RPMI7951 (cell line): ENCODE measurements around the gene SPSB2. TPM values are rescaled to one million over a fixed set of nuclear protein-coding genes. Genes with fewer than 3 reads are reported as not detected.
A peak's percentile ranks its signal among the peaks of the same experiment; 100 is the strongest.
"Not testable (repeated sequence)": the region's sequence is repeated elsewhere in the genome, so short reads cannot be mapped to it uniquely, and the experiment has no call there.

Experiments
- DNase-seq: peaks from one replicate; pipeline ENCODE4 v3.0.0-alpha.2; 2012; ENCODE audit warnings: low read depth
- total RNA-seq: library from RNA; depleted of rRNA; stranded (reverse); fragments of >200 nt; shearing (Covaris generic); gene quantifications from 2 replicates; pipeline ENCODE4 v1.2.3, GENCODE V29; 2014

SPSB2 gene
- total RNA-seq, 1 experiment from 2014 or later, result 4.2 TPM

GRCh38 chr12:6870304-6870703 is 2.8 kb downstream of the SPSB2 start:
- DNase-seq, result not testable (repeated sequence)

GRCh38 chr12:6869049-6870021 is 3.8 kb downstream of the SPSB2 start:
- DNase-seq, result peak; percentile 62

DNA sequence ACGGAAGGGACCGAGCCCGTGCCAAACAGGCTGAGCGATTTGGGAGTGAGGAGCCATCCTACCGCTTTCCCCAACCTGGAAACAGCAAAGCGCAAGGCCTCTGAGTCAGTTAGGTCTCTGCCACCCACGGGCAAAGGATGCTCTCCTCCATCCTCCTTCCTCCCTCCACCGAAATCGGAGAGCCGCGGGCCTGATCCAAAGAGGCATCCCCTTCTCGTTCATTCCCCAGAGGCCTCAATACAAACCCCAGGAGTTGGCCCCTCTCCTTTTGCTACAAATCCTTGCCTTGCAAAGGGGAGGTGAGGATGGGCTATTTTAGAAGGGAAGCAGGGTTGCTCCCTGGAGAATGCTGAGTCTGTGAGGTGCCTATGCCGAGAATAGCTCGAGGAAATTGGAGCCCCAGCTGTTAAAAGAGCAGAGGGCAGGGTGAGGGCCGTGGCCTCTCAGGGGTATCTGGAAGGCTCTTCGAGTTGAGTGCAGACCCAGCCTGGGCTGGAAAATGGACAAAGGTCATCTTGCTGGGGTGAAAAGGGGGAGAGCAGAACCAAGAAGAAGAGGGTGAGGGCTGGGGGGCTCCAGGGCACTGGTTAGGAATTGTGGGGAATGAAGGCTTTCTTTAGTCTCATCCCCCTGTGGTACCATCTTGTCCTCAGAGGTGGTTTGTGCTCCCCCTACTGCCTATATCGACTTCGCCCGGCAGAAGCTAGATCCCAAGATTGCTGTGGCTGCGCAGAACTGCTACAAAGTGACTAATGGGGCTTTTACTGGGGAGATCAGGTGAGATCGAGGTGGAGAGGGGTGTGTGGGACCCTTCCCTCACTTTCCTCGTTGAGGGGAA is 4.7 kb downstream of the SPSB2 start:
- no peak for DNase-seq

GRCh38 chr12:6867413-6868210 is 5.5 kb downstream of the SPSB2 start, which contains the start of gene TPI1:
Gene TPI1, plus strand, starts transcription at chr12:6867531. Its CDS starts 36 bp downstream, at chr12:6867567.
- DNase-seq, result peak; percentile 77

DNA sequence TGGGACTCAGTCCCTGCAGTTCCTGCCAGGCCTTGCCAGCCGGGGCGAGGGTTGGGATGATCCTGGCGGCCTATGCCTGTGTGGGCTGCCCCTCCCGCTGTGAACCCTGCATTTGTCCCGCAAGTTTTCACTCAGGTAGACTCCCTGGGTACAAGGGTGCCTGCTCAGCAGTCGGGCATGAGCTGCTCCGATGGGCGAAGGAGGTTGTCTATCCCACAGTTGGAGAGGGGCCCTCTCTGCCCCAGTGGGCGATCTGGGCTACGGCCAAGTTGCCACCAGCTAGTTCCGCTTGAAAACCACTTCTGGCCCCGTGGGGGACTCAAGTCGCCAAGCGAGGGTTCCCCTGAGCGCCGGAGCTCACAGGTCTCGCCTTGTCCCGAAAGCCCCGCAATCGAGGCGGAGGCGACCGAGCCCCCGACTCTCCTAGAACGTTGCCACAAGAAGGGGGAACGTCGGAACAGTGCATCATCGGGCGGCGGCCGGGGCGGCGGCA is 6.1 kb downstream of the SPSB2 start:
- DNase-seq, result no peak

- DNase-seq, result no peak
These were observed 6.8 kb downstream of the SPSB2 start for GRCh38 chr12:6866163-6866919.

DNA sequence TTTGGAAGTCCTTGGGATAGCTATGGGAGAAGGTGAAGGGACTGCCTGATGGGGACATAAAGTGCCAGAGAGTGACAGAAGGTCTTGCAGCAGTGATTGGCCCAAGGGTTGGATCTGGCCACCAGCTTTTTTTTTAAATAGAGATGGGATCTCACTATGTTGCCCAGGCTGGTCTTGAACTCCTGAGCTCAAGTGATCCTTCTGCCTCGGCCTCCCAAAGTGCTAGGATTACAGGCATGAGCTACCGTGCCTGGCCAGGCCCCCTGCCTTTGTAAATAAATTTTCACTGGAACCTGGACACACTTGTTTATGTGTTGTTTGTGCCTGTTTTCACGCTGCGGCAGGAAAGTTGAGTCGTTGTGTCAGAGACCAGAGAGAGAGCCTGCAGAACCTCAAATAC is 7.8 kb downstream of the SPSB2 start:
- not testable (repeated sequence) for DNase-seq

DNA sequence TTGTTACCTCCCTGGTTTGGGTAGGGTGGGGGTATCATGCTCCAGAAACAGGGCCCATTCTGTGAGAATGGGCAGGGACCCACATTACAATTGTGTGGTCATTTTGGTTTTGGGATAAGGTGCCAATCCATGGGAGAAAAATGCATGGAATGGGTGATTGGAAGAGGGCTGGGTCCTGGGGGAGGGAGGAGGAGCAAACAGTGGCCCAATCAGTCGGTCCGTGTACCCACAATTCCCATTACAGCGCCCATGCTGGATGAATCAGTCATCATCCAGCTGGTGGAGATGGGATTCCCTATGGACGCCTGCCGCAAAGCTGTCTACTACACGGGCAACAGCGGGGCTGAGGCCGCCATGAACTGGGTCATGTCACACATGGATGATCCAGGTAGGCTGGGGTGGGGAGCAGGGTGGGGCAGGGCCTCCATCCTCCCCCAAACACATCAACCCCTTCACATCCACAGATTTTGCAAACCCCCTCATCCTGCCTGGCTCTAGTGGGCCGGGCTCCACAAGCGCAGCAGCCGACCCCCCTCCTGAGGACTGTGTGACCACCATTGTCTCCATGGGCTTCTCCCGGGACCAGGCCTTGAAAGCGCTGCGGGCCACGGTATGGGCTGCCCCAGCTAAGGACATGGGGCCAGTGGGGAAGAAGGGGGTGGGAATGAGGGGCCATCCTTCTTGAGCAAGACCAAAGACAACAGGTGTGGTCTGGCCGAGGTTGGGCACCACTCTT is 9.3 kb downstream of the SPSB2 start:
- no peak for DNase-seq

DNA sequence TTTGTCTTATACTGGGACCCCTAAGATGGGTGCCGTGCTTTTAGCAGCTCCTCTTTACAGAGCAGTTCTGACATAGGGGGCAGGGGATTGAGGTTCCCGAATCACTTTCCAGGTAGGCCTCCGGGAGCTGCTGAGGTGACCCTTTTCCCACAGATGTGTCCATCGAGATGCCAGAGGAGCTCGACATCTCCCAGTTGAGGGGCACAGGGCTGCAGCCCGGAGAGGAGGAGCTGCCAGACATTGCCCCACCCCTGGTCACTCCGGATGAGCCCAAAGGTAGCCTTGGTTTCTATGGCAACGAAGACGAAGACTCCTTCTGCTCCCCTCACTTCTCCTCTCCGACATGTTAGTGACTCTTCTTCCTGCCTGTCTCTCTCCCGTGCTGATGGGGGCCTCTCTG is 10.1 kb downstream of the SPSB2 start:
- no peak for DNase-seq

- DNase-seq, result no peak
These were observed 11.7 kb downstream of the SPSB2 start for GRCh38 chr12:6861391-6861790.

DNA sequence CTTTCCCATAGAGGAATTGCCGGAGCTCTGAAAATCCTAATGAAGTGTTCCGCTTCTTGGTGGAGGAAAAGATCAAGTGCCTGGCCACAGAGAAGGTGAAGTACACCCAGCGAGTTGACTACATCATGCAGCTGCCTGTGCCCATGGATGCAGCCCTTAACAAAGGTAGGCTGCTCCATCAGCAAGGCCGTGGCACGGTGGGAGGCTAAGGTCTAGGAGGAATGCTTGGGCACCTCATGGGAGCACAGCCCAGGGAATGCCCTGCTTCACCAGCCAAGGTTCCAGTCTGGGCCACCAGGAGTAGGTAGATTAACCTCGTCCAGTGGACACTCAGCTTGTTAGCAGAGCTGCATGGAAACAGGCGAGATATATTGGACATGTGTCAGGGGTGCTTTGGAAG is 12.2 kb downstream of the SPSB2 start:
- no peak for DNase-seq

DNA sequence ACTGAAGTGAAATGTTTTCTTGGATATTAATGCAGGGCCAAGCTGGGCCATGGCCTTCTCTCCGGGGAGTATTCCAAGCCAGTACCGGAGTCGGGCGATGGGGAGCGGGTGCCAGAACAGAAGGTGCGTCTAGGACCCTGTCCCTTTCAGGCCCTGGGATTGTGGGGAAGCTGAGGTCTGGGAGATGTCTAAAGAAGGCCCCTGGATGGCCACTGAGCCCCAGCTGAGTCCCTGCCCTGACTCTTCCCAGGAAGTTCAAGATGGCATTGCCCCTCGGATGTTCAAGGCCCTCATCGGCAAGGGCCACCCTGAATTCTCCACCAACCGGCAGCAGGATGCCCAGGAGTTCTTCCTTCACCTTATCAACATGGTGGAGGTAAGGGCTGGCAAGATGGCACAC is 13.0 kb downstream of the SPSB2 start:
- no peak for DNase-seq

- DNase-seq, result no peak
These were observed 14.3 kb downstream of the SPSB2 start for GRCh38 chr12:6858799-6859198.

DNA sequence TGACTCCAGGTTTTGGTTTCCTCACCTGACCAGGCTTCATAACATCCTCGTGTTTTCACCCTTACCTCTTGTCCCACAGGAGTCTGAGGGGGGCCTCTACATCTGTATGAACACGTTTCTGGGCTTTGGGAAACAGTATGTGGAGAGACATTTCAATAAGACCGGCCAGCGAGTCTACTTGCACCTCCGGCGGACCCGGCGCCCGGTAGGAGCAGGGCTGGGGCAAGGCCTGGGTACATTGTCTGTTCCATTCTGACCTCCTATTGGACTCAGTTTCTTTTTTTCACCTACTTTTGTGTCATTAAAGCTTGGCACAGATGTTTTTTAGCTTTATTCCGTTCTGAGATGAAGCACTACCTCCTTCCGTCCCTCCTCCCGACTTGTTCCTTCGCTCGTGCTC is 17.8 kb downstream of the SPSB2 start:
- DNase-seq, result no peak

- DNase-seq, result no peak
These were observed 19.1 kb downstream of the SPSB2 start for GRCh38 chr12:6854036-6854435.

- no peak for DNase-seq
These were observed 19.5 kb downstream of the SPSB2 start for GRCh38 chr12:6853626-6854025.

GRCh38 chr12:6852651-6853354 is 20.3 kb downstream of the SPSB2 start:
- peak; percentile 67 for DNase-seq

- DNase-seq, result peak; percentile 99
These were observed 21.0 kb downstream of the SPSB2 start, which contains the start of gene USP5 for GRCh38 chr12:6851921-6852650. Gene USP5, plus strand, starts transcription at chr12:6852150. Its CDS starts 30 bp downstream, at chr12:6852180.
